A204.1 (cell line): ENCODE measurements around the gene PTPN2.
"Not testable (repeated sequence)": the region's sequence is repeated elsewhere in the genome, so short reads cannot be mapped to it uniquely, and the experiment has no call there.

Source experiments
- FAIRE-seq: peaks from 2 replicates; lab custom pipeline; 2012; peaks lifted over from hg19 to GRCh38; lab: Jason Lieb, UNC

The PTPN2 gene

GRCh38 chr18:12883684-12884405 lies at the start of gene PTPN2:
Gene PTPN2, minus strand, starts transcription at chr18:12884237. Its CDS starts 96 bp downstream, at chr18:12884141.
- peak; percentile 41 for FAIRE-seq

GRCh38 chr18:12933327-12933726 lies 49.3 kb upstream of the PTPN2 start:
- no peak for FAIRE-seq

GRCh38 chr18:12930908-12931307 lies 46.9 kb upstream of the PTPN2 start:
- no peak for FAIRE-seq

DNA sequence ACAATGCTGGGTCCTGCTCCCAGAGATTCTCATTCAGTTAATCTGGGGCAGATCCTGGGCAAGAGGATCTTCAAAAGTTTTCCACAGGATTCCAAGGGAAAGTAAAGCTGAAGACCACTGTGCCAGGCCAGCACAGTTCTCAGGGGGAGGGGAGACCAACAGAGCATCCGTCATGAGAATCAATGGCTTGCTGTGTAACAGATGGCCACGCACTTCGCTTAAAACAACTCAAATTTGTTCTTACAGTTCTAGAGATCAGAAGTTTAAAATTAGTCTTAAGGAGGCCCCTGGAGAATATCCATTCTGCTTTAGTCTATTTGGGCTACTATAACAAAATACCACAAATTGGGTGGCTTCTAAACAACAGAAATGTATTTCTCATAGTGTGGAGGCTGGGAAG lies 46.3 kb upstream of the PTPN2 start:
- no peak for FAIRE-seq

DNA sequence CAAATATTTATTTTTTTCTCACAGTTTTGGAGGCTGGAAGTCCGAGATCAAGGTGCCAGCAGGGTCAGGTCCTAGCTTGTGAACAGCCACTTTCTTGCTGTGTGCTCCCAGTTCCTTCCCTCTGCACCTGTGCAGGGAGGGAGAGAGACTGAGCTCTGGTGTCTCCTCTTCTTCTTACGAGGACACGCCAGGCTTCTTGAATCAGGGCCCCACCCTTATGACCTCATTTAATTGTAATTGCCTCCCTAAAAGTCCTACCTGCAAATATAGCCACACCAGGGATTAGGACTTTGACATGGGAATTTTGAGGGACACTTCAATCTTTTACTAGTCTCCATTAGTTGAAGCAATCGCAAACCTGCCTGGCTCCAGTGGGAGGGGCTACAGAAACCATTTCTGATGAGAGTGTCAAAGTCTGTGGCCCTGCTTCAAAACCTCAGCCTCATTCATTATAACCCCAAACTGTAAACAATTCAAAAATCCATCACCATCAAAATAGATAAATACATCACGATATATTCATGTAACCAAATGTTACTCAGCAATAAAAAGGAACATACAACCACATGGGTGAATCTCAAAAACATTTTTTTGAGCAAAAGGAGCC lies 45.5 kb upstream of the PTPN2 start:
- FAIRE-seq: no peak

DNA sequence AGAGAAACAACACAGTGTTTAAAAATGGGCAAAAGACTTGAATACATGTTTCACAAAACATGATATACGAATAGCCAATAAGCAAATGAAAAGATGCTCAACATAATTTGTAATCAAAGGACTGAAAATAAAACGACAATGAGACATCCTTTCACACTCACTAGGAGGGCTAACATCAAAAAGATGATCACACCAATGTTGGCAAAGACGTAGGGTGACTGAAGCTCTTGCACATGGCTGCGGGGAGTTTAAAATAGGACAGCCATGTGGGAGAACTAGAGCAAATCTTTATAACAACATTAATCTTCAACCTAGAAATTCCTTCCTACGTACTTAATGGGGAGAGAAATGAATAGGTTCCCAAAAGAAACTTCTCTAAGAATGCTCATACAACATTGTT lies 44.6 kb upstream of the PTPN2 start:
- no peak for FAIRE-seq

DNA sequence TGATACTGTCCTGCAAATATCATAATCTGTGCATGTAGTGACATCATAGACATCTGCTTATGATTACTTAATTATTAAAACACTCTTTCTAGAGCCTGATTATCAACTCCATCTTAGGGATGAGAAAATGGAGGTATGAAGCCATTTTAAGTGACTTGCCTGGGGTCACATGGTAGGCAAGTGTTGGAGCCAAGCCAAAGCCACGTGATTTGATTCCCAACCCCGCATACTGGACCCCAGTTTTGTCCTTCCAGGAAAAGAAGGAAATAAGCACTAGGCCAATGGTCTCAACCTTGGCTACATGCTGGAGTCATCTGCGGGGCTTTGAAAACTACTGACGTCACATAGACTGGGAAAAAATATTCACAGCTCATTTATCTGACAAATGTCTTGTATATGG lies 44.2 kb upstream of the PTPN2 start:
- no peak for FAIRE-seq

GRCh38 chr18:12924616-12925015 lies 40.6 kb upstream of the PTPN2 start:
- FAIRE-seq: no peak

- FAIRE-seq: no peak
These were observed 38.2 kb upstream of the PTPN2 start for GRCh38 chr18:12922266-12922665.

- no peak for FAIRE-seq
These were observed 37.1 kb upstream of the PTPN2 start for GRCh38 chr18:12921178-12921577.

DNA sequence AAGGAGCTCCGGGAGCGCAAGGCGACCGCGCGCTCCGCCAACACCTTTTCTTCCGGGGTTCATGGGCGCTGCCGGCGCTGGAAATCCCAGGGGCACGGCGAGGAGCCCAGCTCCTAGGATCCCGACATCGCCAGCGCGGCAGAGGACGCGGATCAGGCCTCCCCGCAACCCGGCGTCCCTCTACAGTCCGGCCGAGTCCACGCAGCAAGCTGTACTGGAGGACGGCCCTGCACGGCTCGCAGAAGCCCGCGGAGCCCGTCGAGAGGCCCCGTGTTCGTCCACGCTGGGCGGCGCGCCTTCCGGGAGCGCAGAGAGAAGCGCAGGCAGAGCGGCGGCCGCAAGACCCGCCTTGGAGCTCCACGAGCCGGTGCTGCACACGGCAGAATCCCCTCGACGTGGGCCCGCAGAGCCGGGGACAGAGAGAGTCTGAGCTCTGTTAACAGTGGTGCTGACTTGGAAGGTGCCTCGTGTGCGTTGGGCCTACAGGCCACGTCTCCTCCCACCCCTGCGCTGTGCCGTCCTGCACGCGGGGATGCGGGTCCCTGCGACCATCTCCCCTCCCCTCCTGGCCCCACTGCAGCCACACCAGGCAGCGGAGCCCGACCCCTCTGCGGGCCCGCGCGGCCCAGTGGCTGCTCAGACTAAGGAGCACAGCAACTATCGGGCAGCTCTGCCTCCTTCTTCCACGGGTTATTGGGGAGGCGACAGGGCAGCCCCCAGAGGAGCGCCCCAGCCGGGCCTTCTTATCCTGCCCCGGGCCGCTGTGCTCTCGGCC lies 28.1 kb upstream of the PTPN2 start:
- no peak for FAIRE-seq

DNA sequence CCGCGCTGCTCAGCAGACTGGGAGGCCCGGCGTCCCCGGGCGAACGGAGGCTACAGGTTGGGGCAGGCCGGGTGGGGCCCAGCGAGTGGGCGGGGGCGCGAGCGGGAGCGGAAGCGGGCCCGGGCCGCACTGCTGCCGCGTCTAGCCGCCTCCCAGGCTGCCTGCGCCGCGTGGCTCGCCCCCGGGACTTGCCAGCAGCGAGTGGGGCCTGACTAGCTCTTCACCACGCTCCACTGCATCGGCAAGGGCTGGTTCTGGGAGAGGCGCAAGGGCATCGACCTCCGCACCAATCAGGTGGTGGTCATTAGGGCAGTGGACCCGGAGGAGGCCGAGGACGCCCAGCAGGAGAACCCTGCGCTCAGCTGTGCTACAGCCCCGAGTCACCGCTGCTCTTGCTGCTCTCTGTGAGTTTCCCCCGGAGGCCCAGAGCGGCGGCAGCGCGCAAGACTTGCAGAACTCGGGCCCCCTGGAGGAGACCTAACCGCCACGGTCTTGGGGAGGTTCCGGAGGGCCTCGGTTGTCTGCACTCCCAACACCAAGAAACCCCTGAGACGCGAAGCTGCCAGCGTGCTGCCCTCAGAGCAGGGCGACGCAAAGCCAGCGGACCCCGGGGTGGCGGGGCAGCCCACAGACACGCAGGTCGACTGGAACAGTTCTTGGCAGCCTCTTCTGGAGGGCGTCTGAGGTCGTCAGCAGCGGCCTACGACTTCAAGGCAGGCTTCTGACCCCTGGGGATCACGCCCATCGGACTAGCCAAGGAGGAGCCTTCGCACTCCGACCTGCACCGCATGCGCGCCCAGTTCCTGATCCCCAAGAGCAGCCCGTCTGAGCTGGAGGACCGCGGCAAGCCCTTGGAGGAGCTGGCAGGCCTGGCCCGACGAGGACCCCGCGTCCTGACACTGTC lies 27.2 kb upstream of the PTPN2 start:
- FAIRE-seq: no peak

DNA sequence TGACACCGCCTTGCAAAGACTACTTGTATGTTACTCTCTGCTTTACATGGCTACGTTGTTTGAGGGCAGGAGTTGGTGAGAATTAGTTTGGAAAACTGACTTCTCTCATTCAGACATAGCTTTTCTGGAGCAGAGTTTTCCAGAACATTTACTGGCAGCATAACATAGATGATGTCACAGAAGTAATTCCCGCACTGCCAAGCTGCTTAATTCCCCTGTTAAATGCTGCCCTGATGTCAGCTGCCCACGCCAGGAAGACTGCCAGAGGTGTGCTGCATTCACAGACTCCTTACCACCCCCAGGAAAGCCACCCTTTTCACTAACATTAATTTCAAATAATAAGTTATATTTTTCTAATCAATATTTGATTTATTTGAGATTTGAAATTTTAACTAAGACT lies 24.7 kb upstream of the PTPN2 start:
- no peak for FAIRE-seq

GRCh38 chr18:12907258-12907925 lies 23.4 kb upstream of the PTPN2 start:
- no peak for FAIRE-seq

- FAIRE-seq: no peak
These were observed 22.7 kb upstream of the PTPN2 start for GRCh38 chr18:12906773-12907172.

DNA sequence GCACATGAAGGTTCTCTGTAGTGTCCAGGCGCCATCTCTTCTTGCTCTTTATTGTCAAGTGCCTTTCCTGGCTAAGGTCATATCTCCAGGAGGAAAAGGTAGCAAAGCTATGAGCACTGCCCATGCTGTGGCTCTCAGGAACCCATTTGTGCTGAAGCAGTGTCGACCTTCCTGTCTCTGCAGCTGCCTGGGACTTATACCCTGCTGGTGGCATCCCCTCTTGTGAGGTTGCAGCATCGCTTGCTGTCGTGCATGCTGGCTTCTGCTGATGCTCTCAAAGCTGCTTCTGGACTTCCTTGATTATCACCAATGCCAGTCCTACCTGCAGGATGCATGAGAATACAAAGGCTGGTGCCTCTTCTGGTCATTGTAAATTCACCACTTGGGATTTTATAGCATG lies 22.1 kb upstream of the PTPN2 start:
- no peak for FAIRE-seq

GRCh38 chr18:12904012-12904516 lies 20.0 kb upstream of the PTPN2 start:
- FAIRE-seq: no peak

GRCh38 chr18:12901208-12901607 lies 17.2 kb upstream of the PTPN2 start:
- FAIRE-seq: not testable (repeated sequence)

DNA sequence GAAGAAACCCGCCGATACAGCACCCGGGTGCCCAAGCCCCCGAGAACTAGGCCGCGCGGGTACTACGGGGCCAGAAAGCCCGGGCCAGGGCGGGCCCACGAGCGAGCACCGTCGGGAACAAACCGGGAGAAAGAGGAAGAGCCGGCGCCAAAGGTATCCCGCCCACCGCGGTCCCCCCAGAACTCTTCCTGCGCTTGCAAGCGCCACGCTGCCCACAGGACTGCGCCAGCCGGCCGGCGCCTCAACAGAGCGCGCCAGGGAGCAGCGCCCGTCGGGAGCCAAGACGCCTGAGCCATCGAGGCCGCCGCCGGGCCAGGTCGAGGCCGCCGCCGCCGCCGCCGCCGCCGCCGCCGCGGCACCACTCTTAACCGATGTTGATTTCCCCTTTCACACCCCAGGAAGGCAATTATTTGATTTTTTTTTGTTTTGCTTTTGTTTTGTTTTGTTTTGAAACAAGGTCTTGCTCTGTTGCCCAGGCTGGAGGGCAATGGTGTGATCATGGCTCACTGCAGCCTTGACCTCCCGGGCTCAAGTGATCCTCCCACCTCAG lies 12.8 kb upstream of the PTPN2 start:
- FAIRE-seq: not testable (repeated sequence)

DNA sequence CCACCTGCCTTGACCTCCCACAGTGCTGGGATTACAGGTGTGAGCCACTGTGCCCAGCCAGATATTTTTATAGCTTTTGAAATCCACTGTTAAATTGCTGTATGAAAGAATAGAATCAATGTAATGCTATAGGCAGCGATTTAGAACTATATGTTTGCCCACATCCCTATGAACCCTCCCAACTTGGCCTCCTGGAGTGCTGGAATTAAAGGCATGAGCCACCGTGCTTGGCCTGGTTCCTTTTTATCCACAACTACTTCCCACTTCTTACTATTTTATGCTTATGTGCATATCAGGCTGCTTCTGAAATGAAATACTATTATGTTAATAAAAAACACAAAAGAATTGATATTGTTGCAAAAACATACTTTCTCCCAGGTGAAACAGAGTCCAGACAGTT lies 11.6 kb upstream of the PTPN2 start:
- FAIRE-seq: no peak

- FAIRE-seq: no peak
These were observed 11.0 kb upstream of the PTPN2 start for GRCh38 chr18:12895014-12895413.
